Measurements from ENCODE around the gene TXNDC16. TPM values are rescaled to one million over a fixed set of nuclear protein-coding genes. Genes with fewer than 3 reads are reported as not detected.

The TXNDC16 gene
- polyA plus RNA-seq, 3 donors: 2.6 to 4.1 (median 3.8) TPM

DNA sequence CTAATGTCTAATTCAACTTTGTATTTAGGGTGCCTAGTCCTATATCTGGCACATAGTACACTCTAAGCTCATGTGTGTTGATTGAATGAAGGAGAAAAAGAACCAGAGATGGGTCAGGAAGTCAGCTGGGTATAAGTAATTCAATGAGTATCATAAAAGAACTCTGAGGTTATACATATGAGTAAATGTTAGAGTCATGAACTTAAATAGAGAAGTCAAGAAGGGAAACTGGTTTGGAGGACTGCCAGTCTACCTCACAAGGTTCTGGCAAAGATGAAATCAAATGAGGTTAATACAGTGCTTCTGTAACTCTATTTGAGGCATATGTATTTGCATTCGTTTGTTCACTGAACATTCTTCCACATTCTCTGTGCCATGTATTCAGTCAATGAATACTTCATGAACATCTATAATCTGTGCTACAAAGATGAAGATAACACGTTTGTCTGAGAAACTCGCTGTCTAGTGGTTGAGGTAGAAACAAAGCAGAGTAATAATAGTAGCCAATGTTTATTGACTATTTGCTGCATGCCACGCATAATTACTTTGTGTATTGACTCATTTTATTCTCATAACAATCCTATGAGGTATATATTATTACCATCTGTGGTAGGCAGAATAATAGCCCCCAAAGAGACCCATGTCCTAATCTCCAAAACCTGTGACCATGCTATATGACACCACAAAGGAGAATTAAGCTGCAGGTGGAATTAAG is 149.3 kb downstream of the TXNDC16 start:
- Mint-ChIP-seq H3K27ac (peak overlapping the region in 1 of 7 donors; percentile 20), H3K4me3 (peak overlapping the region in 1 of 2 donors; percentile 77), H3K9me3 (peaks cover 0 to 8% (median 0%) of the 10 kb centered on the region in 7 donors), H3K36me3 (no peaks in the 10 kb centered on the region), H3K27me3 (ENCODE audit: low read depth in 3 of 3) (peaks cover 53 to 76% (median 60%) of the 10 kb centered on the region in 3 donors), H3K4me1 (peaks cover 35% of the 10 kb centered on the region)
- H3K4me3 ChIP-seq (replicated peaks in 1 of 3; ENCODE audit: low read depth in 2 of 3, low read length in 3 of 3): no peak overlapping the region
- no peak overlapping the region for H2AFZ ChIP-seq (ENCODE audit: insufficient read depth, low read depth, low read length, poor library complexity, severe bottlenecking)
- no peaks in the 10 kb centered on the region for H3K36me3 ChIP-seq (replicated peaks in 1 of 2; ENCODE audit: control insufficient read depth in 1 of 2, insufficient read depth in 2 of 2, low read length in 2 of 2)
- peaks cover 63 to 70% of the 10 kb centered on the region in 2 donors for H3K27me3 ChIP-seq (ENCODE audit: control insufficient read depth in 2 of 2, insufficient read depth in 2 of 2, low read length in 2 of 2)
- peak; percentile 35 to 48 (median 42) for DNase-seq
- peaks cover 32% of the 10 kb centered on the region in 2 donors for H3K4me1 ChIP-seq (ENCODE audit: control insufficient read depth in 1 of 2, insufficient read depth in 2 of 2, low read length in 2 of 2)
- no peaks in the 10 kb centered on the region for H3K79me2 ChIP-seq (ENCODE audit: insufficient read depth, low read length)
- no peak overlapping the region for H3K27ac ChIP-seq (ENCODE audit: low read depth in 1 of 2, low read length in 2 of 2)
- intact Hi-C loops (cut with micrococcal nuclease): loop anchor here in 1 of 2 donors (5.0 kb wide), 1 partner anchor 91 kb away; the partner anchor contains the start of gene PTGER2
- no CpG with 5 or more reads among the region's 4 CpGs for WGBS (ENCODE audit: insufficient coverage)
- H3K9me3 ChIP-seq (replicated peaks in 1 of 2; ENCODE audit: control insufficient read depth in 1 of 2, insufficient read depth in 1 of 2, low read length in 2 of 2): no peaks in the 10 kb centered on the region
- TF ChIP-seq, protein P1, sequence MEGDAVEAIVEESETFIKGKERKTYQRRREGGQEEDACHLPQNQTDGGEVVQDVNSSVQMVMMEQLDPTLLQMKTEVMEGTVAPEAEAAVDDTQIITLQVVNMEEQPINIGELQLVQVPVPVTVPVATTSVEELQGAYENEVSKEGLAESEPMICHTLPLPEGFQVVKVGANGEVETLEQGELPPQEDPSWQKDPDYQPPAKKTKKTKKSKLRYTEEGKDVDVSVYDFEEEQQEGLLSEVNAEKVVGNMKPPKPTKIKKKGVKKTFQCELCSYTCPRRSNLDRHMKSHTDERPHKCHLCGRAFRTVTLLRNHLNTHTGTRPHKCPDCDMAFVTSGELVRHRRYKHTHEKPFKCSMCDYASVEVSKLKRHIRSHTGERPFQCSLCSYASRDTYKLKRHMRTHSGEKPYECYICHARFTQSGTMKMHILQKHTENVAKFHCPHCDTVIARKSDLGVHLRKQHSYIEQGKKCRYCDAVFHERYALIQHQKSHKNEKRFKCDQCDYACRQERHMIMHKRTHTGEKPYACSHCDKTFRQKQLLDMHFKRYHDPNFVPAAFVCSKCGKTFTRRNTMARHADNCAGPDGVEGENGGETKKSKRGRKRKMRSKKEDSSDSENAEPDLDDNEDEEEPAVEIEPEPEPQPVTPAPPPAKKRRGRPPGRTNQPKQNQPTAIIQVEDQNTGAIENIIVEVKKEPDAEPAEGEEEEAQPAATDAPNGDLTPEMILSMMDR (IDR thresholded peaks at IDR 0.05): no peak
- H3K4me2 ChIP-seq (replicated peaks; ENCODE audit: extremely low read depth, low read length, poor library complexity, severe bottlenecking): peak overlapping the region; percentile 6
- no peaks in the 10 kb centered on the region for H4K20me1 ChIP-seq (ENCODE audit: insufficient read depth, low read length)
- H3K9ac ChIP-seq (ENCODE audit: insufficient read depth, low read length, poor library complexity, severe bottlenecking): no peak overlapping the region

DNA sequence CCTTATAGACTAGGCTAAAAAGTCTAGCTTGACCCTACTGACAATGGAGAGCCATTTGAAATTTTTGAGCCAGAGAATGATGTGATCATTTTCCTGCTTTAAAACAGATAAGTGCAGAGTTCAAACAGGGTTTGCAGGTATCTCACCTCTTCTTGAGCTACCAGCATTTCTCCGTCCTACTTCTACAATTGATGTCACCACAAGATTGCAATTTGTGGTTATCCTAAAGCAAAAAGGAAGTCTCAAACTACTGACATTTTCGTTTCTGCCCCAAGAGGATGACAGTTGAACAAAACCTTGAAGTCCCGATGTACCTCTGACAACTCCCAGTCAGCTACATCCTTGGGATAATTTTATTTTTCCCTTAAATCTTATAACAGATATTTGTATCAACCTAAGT is 151.5 kb downstream of the TXNDC16 start:
- Histone ChIP-seq H2AFZ (ENCODE audit: insufficient read depth, low read depth, low read length, poor library complexity, severe bottlenecking) (no peak overlapping the region), H3K9me3 (replicated peaks in 1 of 2; ENCODE audit: control insufficient read depth in 1 of 2, insufficient read depth in 1 of 2, low read length in 2 of 2) (no peaks in the 10 kb centered on the region), H3K4me1 (ENCODE audit: control insufficient read depth in 1 of 2, insufficient read depth in 2 of 2, low read length in 2 of 2) (peaks cover 38 to 40% of the 10 kb centered on the region in 2 donors), H3K4me2 (replicated peaks; ENCODE audit: extremely low read depth, low read length, poor library complexity, severe bottlenecking) (no peak overlapping the region), H3K9ac (ENCODE audit: insufficient read depth, low read length, poor library complexity, severe bottlenecking) (no peak overlapping the region), H3K79me2 (ENCODE audit: insufficient read depth, low read length) (no peaks in the 10 kb centered on the region), H3K4me3 (replicated peaks in 1 of 3; ENCODE audit: low read depth in 2 of 3, low read length in 3 of 3) (no peak overlapping the region), H3K27me3 (ENCODE audit: control insufficient read depth in 2 of 2, insufficient read depth in 2 of 2, low read length in 2 of 2) (peaks cover 64 to 66% of the 10 kb centered on the region in 2 donors), H3K36me3 (replicated peaks in 1 of 2; ENCODE audit: control insufficient read depth in 1 of 2, insufficient read depth in 2 of 2, low read length in 2 of 2) (no peaks in the 10 kb centered on the region), H4K20me1 (ENCODE audit: insufficient read depth, low read length) (no peaks in the 10 kb centered on the region), H3K27ac (ENCODE audit: low read depth in 1 of 2, low read length in 2 of 2) (no peak overlapping the region)
- Mint-ChIP-seq H3K4me3 (no peak overlapping the region), H3K27me3 (ENCODE audit: low read depth in 3 of 3) (peaks cover 55 to 85% (median 63%) of the 10 kb centered on the region in 3 donors), H3K9me3 (peaks cover 0 to 13% (median 3%) of the 10 kb centered on the region in 7 donors), H3K27ac (no peak overlapping the region), H3K36me3 (peaks cover 0 to 3% of the 10 kb centered on the region in 2 donors), H3K4me1 (peaks cover 43% of the 10 kb centered on the region)
- 0% methylated on average over 1 of the region's 3 CpGs for WGBS (ENCODE audit: insufficient coverage)
- intact Hi-C loops (cut with micrococcal nuclease): loop anchor here in 1 of 2 donors (5.0 kb wide), 1 partner anchor 89 kb away; the partner anchor contains the start of gene PTGER2
- TF ChIP-seq, protein P1 (IDR thresholded peaks at IDR 0.05): no peak
- DNase-seq: peak; percentile 18 to 31 (median 27)
